ELF-1 (cell line): Measurements from ENCODE around the gene RICTOR.

Experiments used
- DNase-seq: peaks from one replicate; pipeline ENCODE4 v3.0.0-alpha.2; 2016; ENCODE audit warnings: low read depth, low spot score

The RICTOR gene

DNA sequence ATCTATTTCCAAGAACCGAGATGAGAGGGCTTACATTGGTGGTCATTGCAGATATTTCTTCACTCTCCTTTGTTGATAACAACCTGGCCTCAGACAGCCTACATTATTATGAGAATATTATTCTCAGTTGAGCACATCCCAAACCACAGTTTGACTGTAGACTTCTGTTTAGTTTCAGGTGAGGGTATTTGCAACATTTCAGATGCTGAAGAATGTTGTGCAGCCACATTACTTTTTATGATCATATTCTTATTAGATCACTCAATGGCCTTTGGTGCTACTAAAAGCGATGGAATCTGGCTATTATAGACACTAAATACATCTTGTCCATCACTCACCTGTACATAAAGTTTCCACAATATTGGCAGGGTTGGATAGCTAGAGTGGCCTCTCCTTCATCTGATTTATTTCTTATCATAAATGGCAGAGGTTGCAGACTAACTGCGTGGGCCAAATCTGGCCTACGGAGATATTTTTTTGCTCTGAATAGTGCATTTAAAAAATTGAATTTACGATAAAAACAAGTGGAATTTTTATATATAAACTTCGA, 26.2 kb upstream of the RICTOR start:
- DNase-seq, result no peak

DNA sequence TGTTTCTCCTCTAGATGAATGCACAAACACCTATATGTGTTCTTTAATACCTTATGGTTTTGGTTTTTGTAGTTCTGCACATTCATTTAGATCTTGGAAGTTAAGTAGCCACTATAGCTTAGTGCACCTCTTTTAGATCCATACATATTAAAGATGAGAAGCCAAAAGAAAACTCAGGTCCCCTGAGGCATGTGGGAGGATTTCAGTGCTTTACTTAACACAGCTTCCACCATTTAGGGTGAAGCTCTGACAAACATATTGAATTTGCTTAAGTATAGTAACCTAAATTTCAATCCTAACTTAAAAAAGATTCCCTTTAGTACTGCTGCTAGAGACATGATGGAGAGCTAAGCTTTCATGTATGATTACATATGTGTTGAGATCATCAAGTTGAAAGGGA, 25.6 kb upstream of the RICTOR start:
- DNase-seq, result no peak

DNA sequence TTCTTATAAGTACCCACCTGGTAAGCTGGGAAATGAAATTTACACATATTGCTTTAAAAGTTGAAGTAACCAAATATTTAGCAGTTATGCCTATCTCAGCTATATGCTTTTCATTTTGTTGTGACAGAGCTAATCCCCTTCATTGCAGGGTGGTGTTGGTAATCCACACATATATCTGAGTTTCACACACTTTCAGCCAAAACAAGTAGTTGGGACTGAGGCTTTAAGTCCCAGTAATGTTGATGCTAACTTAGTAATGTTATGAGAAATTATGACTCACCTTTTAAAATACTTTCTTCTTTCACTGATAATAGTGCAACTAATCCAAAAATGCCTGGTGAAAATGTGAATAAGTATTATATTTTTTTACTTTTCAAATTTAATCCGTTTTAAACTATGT, 19.2 kb upstream of the RICTOR start:
- no peak for DNase-seq

DNA sequence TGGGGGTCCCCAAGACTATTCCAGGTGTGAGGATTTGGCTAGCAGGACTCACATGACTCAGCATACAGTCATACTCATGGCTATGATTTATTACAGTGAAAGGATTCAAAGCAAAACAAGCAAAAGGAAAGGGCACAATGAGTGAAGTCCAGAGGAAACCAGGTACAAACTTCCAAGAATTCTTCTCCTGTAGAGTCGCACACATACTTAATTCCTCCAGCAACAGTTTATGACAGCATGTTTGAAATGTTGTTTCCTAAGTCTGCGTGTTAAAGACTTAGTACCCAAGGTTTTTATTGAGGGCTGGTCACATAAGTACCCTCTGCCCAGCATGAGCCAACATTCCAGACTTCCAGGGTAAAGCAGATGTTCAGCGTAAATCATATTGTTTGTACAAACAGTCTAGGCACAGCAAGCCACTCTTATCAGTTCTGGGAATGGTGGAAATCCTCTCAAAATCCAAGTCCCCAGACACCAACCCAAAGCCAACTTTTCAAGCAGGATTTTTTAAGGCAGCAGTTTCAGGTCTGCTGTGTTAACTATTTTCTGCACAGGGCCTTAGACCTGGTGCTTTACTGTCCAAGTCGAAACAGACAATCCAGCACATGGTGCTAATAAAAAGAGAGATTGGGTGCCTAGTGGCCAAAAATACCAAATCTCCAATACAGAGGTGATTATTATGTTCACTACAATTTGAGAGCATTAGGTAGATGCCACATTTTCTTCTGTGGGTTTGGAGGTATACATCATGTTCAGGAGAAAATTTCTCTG, 18.6 kb upstream of the RICTOR start:
- no peak for DNase-seq

DNA sequence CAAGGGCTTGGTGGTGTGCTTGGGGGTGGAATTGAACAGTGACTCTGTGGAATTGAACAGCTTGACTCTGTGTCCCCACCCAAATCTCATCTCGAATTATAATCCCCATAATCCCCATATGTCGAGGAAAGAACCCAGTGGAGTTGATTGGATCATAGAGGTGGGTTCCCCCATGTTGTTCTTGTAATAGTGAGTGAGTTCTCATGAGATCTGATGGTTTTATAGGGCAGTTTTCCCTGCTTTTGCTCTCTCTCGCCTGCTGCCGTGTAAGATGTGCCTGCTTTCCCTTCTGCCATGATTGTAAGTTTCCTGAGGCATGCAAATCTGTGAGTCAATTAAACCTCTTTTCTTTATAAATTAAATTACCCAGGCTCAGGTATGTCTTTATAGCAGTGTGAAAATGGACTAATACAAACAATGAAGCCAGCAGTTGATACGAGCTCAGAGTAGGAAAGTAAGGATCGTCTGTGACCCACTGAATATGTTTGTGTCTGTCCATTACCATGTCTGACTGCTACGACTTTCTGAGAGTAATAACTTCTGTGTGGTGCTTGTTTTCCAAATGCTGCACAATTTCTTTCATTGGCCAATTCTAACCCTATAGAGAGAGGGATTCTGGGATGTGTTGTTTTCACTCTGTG, 17.9 kb upstream of the RICTOR start:
- DNase-seq, result no peak

DNA sequence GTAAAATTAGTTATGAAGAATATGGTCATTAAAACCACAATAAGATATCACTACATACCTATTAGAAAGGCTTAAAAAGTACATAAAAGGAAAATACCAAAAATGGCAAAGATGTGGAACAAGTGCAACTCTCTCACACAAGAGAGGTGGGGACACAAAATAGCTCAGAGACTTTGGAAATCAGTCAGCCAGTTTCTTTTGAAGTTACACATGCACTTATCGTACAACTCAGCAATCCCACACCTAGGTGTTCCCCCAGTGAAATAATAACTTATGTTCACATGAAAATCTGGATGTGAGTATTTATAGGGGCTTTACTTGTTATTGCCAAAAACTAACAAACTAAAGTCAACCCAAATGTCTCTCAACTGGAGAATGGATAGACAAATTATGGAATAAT, 9.8 kb upstream of the RICTOR start:
- no peak for DNase-seq

DNA sequence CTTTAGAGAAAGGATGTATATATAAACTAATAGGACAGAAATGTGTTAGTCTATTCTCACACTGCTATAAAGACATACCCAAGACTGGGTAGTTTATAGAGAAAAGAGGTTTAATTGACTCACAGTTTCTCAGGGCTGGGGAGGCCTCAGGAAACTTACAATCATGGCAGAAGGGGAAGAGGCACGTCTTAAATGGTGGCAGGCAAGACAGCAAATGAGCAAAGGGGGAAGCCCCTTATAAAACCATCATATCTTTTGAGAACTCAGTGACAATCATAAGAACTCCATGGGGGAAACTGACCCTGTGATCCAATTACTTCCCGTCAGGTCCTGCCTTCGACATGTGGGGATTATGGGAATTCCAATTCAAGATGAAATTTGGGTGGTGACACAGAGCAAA, 8.8 kb upstream of the RICTOR start:
- no peak for DNase-seq

DNA sequence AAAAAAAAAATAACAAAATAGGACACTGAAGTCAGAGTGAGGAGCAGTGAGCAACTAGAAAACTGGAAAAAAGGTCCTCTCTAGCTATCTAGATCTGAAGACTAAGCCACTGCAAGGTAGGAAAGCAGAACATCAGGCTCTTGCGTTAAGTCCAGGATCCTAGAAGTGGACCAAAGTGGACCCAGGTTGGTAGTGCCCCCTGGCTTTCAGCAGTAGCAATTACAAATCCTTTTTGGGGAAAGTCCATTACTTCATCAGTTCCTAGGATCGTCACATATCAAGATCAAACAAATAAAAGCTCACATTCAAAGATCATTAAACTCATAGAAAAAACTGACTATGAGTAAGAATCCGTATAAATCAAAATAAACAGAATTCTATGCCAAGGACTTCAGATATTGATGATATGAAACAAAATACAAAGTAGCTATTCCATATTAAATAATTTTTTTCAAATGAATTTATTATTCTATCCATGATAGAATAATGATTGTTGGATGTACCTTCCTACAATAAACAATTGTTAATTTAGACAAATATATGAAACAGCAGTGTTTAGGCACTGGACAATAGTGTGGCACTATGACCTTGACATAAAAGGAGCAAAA, 6.5 kb upstream of the RICTOR start:
- peak; percentile 49 for DNase-seq

DNA sequence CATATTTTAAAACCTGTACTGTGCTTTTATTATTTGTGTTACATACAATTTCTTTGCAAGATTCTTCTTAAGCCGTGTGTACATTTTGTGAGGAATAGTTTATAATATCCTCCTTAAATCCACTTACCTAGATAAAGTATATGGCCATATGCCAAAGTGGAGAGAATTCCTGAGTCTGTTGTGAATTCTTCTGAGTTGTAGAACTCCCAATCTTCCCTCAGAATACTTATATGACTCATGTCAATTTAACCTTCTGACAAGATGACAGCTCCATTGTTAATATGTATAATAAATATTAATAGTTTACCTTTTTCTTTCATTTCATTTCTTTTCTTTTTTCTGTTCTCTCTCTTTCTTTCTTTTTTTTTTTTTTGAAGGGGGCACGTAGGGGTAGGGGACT, 6.0 kb upstream of the RICTOR start:
- DNase-seq, result no peak

DNA sequence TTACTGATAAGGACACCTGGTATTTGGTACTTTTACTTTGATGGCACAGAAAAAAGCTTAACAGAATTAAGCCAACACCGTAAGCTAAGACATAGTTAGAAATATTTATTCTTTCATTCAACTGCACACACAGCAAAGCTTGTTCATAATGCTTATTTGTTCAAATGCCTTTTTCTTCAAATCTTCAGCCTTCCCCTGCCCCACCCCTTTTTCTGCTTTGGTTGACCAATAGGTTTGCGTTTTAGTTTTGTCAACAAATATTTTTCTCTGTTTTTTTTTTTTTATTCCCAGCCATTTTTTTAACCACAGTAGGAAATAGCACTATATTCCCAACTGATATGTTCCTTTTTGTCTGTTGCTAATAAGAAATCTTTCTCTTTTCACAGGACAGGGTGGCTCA, 4.9 kb upstream of the RICTOR start:
- no peak for DNase-seq

DNA sequence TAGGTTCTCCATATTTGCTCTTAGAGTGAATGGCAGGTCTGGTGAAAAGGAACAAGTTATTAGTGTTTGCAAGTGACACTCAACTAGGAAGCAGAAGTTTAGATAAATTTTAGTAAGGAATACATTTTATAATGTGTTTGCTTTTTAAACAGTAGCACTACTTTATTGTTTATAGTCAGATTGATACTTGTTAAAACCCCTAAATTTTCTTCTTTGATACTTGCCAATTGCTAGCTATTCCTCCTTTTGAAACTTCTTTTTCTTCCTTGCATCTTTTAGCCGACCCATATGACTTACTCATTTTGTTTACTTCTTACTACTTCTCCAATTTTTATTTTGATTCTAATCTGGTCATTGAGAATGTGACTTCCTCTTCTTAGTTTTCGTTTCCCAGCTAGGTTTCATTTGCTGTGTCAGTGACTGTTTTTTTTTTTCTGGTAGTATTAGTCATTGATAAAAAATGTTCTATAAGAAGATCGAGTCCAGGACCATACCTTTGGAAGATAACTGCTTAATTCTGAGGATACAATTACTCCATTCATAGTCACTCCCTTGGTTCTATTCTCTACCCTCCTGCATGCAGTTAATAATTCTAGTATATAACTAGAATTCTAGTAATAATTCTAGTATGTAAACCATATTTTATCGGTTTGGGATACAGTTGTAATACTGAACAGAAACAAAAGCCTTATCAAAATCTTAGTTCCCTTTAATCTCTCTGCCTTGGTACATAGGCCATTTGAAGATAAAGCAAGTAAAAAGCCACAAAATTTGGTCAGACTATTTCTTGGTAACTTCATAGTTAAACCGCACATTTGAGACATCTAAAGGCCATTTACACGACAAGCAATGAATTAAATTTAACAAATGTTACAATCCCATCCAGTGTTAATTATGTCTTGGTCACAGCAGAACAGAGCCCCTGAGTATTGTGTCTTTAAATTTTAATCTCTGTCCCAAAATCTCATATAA, 2.8 kb upstream of the RICTOR start:
- DNase-seq, result no peak

DNA sequence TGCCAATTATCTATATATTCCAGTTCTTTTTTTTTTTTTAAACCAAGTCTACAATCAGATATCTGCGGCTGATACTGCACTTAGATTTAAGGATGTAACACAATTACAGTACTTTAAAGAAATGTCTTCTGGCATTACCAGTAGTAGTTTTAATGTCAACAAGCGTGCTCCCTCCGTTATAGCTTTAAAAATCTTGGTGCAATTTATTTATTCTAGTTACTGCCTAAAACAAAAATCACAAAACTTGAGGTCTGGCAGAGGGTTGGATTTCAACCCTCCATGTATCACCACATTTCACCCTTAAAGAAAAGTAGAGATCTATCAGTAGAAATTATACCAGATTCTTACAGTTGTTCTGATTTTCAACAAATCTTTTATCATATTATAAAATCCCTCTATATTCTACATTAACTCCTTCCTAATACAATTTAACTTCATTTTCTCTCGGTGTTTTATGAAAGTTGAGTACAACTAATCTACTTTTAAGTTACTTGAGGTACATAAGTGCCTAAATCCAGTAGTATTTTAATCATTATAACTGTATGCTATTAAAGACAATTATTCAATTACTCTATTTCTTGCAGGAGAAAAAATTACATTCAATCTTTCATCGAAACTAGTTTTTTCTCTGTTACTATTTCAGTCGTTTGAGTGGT, 2.0 kb upstream of the RICTOR start:
- no peak for DNase-seq

DNA sequence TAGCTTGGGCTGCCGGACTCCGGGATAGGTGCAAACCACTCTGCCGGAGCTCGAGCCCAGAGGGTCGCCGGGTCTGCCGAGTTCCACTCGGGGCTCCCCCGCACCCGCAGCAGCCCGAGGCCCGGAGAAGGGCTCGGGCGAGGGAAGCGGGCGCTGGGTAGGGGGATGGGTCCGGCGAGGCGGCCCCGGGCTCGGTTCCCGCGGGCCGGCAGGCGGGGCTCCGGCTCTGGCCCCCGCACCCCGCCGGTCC, 507 bp downstream of the RICTOR start:
- DNase-seq, result no peak

DNA sequence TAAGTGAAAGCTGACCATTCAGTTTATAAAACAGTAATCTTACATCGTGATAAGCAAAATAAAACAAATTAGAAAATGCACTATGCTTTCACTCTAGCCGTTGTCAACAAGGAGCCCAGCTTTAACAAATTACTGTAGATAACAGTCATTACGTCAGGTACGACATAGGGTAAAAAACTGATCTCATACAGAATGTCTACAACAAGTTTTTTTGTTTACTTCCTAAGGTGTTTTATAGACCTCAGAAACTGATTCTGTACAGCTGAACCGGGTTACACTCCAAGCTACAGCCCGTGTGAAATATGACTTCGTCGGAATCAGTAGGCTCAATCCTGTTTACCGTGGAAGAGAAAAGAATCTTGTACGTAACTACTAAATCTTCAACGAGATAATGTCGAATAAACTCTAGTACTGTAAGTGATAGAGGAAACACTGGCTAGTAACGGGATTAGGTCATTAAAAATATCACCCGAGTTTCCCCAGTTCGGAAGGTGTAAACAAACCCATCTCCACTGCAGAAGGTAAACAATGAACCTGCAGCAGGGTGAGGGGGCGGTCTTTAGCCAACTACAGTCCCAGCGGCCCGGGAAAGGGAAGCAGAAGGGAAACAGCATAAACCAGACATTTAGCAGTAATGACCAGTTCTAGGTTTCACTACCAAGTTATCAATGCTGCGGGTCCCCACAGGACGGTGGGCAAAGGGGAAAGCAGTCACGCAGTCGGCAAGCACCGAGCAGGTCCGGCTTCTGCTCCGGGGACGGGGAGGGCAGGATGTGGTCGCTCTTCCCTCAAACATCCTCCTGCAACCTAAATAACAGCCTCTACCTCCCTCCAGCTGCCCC, 1.1 kb downstream of the RICTOR start:
- DNase-seq, result peak; percentile 75

DNA sequence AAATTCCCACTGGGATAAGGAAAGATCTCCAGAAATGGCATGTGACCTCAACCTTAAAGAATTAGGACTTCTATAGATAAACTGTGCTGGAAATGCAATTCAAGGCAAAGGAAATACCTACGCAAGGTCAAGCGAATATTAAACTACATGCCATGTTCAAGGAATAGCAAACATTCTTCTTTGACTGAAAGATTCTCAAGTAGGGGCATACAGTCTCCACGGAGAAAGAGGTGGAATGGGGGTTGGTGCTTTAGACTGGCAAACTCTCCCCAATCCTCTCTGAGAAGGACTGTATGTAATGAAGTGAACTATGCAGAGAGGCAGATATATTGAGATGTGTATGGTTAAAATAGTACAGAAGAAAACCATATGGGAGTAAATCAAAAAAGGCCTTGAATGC, 6.1 kb downstream of the RICTOR start:
- DNase-seq, result no peak

DNA sequence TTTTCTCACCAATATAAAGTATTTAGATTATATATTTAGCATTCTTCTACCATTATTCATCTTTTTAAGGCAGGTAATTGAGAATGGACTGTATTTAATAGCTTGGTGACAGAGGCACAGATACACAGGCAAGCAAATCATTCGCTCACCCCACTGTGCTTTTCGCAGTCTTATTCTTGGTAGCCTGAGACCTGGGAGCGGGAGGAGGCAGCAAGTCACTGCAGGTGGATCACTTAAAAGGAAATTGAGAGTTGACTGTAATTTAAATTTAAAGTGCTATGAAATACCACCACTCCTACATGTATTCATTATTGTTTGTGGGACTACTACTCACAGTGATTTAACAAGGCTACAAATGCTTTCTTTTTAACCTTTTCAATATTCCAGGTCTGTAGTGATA, 9.7 kb downstream of the RICTOR start:
- no peak for DNase-seq

DNA sequence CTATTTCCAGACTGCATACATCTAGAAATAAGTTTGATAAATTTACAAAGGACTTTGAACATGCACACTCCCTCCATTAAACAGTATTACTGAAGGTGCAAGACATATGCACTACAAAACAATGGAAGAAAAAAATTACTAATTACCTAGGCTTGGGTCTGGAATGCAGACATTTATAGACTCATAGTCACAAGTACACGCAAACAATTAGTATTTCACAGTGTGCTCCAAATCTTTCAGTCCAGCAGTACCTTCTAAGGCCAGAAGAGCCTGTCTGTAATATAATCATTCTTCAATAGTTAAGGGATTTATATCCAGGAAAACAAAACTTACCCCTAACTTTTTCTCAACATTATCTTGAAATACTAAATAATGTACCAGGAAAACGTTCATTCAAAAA, 11.2 kb downstream of the RICTOR start:
- DNase-seq, result no peak

DNA sequence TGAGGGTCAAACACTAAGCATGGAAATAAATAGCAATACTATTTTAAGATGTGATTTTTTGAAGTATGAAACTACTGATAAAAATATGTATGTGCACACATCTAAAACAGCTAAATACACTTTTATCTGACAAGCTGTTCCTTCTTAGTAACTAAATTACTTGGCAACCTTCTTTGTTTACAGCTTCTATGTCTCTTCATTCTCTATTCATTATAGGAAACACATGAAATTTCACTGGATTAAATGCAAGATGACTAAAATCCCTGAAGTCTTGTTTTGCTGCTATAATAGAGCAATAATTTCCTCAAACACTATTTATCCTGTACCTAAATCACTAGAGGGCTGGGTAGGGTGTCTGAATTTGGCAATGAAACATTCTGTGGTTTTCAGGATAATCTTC, 11.7 kb downstream of the RICTOR start:
- no peak for DNase-seq

DNA sequence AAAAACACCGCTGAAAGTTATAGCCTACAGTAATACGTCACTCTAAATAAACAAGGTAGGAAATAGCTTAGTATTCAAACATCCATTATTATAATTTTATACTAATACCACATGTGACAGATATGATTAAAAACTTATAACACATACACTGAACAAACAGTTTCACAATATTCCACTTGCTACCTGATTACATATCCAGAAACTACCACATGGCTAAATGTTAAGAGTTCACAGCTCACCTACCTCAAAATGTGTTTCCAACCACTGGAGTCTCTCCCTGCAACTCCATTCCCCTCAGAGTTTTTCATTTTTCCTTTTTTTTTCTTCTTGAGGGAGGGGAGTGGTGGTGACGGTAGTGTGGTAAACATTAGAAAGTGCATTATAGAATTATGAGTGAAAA, 12.1 kb downstream of the RICTOR start:
- no peak for DNase-seq

DNA sequence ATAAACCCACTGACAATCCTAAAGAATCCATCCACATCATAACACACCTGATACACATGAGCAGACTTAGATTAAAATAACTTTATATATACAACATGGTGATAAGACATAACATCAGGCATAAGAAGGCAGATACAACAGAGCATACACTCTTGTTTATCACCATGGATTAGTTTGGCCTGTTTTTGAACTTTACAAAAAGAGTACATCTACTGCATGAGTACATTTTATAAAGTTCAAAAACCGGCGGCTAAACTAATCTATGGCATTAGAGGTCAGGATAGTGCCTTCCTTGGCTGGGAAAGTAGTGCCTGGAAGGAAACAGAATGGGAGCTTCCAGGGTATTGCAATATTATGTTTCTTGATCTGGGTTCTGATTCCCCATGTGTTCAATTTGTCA, 15.1 kb downstream of the RICTOR start:
- no peak for DNase-seq
